HG03196 (cell line): Measurements from ENCODE around the gene LYZL1.
"Not testable (repeated sequence)": the region's sequence is repeated elsewhere in the genome, so short reads cannot be mapped to it uniquely, and the experiment has no call there.

Source experiments
- ATAC-seq: cut with Tn5 transposase; IDR thresholded peaks from one replicate; pipeline ENCODE4 v1.9.1; 2021; ENCODE audit not compliant: unreplicated experiment

The LYZL1 gene

DNA sequence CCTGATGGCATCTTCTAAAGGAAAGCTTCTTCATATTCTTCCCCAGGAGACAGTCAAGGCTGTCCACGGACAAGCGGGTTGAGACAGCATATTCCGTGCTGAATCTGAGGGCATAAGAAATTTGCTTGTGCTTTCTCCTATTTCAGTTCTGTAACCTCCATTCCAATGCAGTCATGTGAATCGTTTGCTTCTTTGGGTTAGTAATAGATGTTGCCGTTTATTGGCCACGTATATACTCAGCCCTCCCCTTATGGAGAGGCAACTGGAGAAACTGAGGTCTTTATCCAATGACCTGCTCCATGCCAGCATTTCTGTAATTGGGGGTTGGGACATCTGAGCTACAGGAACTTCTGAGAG is 38.9 kb downstream of the LYZL1 start:
- ATAC-seq = no peak

DNA sequence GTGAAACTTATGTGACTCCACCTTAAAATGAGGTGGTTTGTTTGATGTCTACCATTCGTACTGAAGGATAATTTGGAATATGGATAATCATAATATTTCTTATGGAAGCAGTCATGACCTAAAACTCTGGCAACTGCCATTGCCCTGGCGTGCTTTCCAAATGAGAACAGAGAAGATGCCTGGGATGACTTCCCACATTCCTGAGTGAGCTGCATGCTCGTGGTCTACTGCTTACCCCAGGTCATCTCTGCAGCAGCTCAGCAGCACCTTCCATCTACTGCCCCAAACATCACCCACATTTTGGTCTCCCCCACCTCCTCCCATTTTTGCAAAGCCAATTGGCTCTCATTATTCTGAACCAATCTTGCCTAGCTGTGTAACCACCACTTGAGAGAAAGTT is 40.1 kb downstream of the LYZL1 start:
- no peak for ATAC-seq

DNA sequence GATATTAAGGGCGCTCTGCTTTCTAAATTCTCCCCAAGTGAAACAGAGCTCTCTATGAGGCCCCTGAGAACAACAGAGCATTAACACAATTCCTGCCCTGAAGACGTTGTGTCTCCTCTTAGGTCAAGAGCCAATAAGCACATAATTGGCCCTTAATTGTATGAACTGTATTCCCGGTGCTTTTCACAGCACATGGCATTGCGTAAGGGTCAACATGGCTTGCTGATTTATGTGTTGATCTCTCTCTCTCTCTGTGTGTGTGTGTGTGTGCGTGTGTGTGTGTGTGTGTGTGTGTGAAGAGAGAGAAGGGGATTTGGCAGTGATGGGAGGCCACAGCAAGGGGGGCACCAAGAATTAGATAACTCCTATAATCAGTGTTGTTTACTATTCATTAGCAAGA is 40.5 kb downstream of the LYZL1 start:
- no peak for ATAC-seq

DNA sequence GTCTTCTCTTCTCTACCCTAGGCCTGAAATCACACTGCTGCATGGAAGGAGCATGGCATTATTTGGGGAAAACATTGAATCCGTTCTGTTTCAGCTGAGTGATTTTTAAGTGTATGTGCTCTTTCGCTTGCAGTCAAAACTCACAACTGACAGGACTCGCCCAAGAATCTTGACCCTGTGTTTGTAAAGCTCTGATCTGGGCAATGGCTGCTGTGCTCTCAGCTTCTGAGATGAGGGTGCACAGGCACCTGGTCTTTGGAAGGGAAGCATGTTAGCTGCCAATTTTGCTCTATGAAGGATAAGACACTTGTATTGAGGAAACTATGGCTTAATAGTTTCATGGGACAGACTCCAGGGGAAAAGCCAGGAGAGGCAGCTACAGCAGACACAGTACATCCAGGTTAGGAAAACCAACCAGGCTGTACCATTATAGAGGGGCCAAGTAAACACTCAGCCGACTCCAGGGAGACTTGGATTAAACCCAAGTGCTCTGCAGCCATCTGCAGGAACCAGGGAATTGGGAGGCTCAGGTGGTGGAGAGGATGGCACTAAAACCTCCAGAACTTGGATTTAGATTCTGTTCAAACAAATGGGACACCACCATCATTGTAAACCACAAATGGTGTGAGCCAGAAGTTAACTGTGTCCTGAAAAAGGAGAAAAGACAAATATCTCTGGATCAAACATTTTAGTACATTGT is 43.3 kb downstream of the LYZL1 start:
- ATAC-seq = no peak

DNA sequence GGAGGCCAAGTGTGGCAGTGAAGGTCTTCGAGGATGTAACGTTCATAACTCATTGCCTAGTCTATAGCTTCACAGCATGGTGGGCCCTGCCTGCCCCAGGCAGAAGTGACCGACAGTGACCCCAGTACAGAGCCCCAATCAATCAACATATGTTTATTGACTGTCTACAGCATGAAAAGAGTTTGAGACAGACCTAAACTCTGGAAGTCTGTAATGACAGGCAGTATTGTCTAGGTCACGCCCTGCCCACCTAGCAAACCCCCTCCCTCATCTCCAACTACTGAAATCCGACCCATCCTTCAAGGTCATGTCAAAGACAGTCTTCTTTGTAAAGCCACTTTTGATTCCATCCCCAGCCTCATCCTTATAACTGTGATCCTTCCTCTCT is 43.9 kb downstream of the LYZL1 start:
- ATAC-seq = no peak

DNA sequence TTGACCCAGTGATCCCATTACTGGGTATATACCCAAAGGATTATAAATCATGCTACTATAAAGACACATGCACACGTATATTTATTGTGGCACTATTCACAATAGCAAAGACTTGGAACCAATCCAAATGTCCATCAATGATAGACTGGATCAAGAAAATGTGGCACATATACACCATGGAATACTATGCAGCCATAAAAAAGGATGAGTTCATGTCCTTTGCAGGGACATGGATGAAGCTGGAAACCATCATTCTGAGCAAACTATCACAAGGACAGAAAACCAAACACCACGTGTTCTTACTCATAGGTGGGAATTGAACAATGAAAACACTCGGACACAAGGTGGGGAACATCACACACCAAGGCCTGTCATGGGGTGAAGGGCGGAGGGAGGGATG is 48.7 kb downstream of the LYZL1 start:
- not testable (repeated sequence) for ATAC-seq

DNA sequence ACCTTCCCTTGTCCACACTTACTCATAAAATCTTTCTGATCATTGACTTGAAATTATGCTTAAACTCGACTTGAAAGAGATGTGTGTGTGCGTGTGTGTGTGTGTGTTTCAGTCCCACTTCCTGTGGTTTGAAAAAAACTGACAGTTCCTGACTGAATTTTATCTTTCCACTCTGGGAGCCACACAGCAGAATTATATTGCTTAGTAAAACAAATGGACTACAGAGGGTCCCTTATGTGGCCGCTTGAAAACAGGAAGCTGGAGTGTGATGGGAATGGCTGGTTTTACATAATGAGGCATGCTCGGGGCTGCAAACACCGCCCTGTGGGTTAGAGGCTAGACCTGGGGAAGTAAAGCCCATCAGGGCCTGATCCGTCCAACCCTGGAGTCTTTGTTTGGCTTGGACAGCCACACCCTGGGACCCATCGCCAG is 54.8 kb downstream of the LYZL1 start:
- ATAC-seq = no peak

DNA sequence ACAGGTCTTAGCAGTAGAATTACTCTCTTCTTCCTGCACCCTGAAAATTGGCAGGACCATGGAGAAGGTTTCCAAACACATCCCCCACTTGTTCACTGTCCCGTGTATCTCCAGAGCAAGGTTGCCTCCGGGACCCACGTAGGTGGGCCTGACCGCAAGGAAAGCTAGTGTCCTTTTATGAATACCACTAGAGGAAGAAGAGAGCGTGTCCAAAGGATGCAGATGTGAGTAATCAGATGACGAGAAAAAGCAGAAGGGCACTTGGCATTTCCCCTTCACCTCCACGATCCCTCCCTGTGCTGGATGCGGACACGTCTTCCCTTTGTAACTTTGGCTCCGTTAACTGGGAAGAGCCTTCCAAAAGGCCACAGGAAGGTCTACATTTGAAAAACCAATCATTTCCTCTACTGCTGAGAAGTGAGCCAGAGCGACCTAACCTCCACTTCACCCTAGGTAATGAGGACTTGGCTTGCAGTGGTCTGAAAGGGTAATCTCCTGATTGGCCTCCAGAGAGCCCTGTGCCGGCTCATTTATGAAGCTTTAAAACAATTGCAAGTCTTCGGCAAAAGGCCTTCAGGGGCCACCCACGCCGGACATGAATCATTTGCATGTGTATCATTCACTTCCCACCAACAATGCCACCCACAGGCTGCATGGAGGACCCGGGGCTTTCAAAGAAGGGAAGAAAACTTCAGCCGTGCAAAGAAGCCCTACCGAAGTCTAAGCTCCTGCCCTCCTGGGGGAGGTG is 55.4 kb downstream of the LYZL1 start:
- no peak for ATAC-seq

DNA sequence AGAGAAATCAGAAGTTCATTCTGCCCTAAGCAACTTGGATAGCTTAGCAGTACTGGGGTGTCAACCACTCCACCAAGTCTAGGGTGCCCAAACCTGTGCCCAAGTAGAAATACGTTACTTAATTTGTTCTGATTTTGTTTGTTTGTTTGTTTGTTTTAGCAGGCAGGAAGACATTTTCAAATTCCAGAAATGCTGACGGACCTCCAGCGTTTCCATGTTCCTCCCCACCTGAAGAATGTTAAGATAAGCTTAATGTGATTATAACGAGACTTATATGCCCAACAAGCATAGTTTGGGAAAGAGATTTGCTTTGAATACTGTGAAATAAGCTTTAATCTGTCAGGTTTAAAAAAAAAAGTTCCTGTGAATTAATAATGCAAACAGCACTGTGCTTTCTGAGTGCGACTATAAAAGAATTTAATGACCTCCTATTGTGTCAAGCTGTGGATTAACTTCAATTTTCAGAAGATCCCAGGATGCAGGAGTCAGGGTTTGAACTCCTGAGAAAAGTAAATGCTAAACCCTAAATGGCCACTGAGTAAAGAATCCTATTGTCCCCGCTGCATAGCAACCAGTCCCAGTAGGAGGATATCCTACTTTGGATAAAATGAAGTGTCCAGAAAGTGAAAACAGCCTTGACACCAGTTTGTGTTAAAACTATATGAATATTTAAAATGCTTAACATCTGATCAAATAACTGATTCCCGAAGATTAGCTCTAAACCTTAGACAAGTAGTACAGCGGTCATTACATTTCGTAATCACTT is 56.5 kb downstream of the LYZL1 start:
- ATAC-seq = no peak

DNA sequence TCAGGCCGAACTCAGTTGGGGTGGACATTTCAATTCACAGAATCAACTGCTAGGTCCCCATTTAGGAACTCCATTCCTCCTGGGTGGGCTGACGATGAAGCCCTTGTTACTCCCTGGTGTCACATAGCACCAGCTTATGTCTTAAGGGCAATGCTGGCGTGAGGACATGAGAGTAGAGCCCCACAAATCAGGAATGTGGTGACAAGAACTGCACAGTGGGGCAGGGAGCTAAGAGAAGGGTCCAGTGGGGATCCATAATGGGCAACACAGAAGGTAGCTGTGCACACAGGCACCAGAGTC is 57.0 kb downstream of the LYZL1 start:
- no peak for ATAC-seq

DNA sequence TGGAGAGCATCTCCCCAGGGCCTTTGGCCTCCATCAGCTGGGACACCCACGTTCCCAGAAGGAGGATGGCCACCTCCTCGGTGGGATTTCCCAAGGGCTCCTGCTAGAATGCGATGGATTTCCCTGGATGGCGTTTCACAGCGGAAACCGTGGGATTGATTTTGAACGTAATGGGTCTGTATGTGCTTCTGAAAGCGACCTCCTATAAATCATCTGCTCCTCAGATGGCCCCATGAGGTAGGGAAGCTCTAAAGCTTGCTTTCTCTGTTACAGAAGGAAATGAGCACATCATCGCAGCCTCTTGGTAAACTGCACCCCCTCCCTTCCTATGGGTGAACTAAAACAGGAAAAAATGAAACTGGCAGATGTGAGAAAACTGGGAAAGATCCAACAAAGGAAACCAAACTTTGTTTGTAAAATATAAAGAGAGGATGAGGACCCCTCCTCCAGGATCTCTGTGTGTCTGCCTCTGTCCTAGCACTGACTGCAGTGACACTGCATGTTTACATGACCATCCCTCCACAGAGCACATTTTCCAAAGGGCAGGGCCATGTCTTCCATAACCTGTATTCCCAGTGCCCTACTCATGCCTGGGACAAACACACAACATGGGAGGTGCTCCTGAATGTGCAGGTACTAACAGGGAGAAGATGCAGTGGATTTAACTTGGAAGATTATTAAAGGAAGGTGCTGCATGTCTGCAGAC is 57.6 kb downstream of the LYZL1 start:
- no peak for ATAC-seq

DNA sequence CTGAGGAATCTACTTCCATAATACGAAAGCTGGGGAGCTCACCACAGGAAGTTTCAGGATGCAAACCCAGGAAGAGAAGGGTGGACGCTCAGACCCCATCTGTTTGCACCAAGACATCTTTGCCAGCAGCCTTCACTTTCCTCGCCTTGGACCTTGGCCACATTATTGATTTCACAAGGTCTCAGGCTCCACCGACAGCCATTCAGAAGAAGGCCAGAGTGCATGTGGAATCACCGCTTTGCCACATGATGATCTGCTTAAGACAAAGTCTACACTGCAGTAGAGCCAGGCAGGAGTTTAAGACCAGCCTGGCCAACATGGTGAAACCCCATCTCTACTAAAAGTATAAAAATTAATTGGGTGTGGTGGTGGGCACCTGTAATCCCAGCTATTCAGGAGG is 60.0 kb downstream of the LYZL1 start:
- no peak for ATAC-seq

DNA sequence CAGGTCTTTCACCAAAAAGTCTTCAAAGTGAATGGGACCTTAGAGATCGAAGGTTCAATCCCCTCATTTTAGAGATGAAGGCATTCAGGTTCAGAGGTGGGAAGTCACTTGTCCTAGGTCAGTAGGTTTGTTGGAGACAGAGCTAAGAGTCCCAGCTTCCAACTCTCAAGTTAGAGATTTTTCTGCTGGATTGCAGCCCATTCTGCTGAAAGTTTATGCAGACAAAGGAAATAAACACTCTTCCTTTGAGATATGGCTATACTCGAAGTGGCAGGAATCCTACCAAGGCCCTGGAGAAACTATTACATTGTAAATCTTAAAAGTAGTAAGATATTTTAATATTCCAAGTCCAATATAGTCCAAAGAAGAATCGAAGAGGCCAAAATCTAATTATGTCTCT is 64.4 kb downstream of the LYZL1 start:
- no peak for ATAC-seq

DNA sequence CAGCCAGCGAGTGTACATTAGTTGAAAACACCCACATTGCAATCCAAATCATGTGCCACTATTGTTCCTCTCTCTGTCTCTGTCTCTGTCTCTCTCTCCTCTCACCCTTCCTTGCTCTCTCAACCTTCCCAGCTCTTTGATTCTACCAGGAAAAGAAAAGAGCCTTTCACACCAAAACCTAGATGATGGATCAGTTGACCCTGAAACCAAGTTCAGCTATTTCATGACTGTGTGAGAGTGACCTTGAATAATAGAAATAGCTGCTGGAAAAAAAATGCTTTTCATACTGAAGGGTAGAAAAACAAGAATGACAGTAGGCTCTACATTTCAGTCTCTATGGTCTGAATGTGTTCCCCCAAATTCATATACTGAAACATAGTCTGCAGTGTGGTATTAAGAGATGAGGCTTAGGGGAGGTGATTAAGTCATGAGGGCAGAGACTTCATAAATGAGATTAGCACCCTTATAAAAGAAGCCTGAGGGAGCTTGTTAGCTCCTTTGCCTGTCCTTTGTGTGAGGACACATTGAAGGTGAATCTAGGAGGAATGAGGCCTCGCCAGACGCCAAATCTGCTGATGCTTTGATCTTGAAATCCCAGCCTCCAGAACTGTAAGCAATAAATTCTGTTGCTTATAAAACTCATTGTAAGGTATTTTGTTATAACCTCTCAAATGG is 65.2 kb downstream of the LYZL1 start:
- ATAC-seq = no peak

DNA sequence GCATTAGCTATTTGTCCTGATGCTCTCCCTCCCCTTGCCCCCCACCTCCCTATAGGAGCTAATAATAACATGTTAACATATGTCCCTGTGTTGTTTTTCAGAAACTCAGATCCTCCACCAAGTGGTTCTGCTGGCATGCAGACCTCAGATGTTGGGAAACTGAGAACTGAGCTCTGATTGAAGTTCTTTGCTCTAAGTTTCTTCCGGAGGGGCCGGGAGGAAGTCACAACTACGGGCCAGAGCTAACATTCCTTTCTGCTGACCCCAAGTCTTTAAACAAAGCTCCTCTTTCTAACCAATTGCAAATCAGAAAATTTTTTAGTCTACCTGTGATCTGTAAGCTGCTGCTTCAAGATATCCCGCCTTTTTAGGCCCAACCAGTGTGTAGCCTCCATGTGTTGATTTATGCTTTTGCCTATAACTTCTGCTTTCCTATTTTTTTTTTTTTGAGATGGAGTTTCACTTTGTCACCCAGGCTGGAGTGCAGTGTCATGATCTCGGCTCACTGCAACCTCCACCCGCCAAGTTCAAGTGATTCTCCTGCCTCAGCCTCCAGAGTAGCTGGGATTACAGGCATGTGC is 66.6 kb downstream of the LYZL1 start:
- no peak for ATAC-seq

DNA sequence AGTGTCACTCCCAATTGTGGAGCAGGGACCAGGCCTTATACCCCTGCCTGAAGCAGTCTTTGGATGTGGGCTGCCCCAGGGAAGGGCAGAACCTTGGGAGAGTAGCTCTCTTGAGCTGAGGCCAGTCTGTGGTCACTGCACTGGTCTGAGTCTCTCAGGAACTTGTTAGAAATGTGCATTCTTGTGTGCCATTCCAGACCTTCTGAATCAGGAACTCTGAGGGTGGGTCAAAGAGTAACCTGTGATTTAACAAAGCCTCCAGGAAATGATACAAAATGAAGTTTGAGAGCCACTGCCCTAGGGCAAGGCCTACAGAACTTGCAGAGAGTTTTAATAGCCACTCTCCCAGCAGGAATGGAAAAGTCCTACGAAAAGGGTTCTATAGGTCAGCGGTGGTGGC is 68.1 kb downstream of the LYZL1 start:
- no peak for ATAC-seq

DNA sequence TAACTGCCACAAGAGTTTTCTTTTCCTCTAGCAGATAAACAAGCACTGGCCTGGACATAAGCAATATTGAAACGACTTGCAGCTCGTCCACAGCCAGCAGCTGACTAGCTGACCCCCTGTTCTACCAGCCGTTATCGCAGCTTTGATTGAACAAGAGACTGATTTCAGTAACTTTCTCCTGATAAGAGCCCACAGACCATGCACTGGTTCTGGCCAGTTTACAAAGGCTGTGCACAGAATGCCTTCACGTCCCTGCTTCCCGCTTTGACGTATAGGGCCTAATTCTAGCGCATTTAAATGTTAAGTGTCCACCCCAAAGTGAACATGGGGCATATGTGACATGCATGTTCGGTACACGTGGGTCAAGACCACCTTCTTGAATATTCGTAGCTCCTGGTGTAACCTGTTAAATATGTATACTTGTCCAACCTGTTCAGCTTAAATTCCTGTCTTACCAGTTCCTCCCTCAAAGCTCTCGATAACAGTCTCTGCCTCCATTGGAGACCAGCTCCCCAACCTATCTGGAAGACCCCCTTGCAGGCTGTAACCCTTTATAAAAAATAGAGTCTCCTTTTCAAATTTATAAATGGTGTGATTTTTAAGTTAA is 69.2 kb downstream of the LYZL1 start:
- ATAC-seq = no peak

DNA sequence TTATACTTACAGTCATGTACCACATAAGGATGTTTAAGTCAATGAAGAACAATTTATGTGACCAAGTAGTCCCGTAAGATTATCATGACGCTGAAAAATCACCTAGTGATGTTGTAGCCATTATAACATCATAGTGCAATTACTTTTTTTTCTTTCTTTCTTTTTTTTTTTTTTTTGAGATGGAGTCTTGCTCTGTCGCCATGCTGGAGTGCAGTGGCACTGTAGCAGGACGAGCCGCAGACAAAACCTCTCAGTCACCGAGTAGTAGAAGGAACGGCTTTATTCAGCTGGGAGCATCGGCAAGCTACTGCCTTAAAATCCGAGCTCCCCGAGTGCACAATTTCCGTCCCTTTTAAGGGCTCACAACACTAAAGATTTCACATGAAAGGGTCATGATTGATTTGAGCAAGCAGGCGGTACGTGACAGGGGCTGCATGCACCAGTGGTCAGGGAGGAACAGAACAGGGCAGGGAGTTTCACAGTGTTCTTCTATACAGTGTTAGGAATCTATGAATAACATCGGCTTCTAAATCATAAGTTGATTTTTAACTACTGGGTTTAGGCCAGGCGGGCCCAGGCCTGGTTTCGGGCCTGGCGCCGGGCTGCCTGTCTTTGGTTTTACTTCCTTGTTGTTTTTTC is 71.5 kb downstream of the LYZL1 start:
- ATAC-seq = not testable (repeated sequence)
